Activated CD8-positive, alpha-beta memory T cell treated with anti-CD3 and anti-CD28 coated beads for 36 hours (primary cell): Measurements from ENCODE around the gene WT1. TPM values are rescaled to one million over a fixed set of nuclear protein-coding genes. Genes with fewer than 3 reads are reported as not detected.

Source experiments
- CTCF ChIA-PET: fragments of 350-600 bp; sonication (Branson Sonifier 250); formaldehyde crosslinking; loops from one replicate; lab custom pipeline; 2021; ENCODE audit warnings: antibody characterized with exemption; lab: Charles Lee
- POLR2A ChIA-PET: fragments of 350-600 bp; sonication (Branson Sonifier 250); formaldehyde crosslinking; loops from one replicate; lab custom pipeline; 2021; ENCODE audit warnings: antibody characterized with exemption; lab: Charles Lee
- total RNA-seq, 2 experiments: library from RNA; stranded (reverse); gene quantifications; one replicate each; pipeline ENCODE4 v1.2.3, GENCODE V29; 2021

WT1 gene
- total RNA-seq, 2 experiments from 2014 or later, result not detected

DNA sequence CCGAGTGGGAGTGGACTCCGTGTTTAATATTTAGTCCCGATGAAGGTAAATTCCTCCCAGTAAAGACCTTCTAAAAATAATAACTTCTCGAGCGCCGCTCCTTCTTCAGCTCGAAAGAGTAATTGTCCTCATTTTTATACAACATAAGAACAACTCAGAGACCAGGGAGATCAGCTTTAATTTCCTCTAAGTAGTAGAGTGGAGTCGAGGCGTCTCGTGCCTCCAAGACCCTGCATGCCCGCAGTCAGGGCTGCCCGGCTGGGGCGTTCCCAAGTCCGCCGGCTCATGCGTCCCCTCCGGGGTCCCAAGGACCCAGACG is 7.8 kb downstream of the WT1 start:
- ChIA-PET CTCF (no interaction called here), POLR2A (no interaction called here)

DNA sequence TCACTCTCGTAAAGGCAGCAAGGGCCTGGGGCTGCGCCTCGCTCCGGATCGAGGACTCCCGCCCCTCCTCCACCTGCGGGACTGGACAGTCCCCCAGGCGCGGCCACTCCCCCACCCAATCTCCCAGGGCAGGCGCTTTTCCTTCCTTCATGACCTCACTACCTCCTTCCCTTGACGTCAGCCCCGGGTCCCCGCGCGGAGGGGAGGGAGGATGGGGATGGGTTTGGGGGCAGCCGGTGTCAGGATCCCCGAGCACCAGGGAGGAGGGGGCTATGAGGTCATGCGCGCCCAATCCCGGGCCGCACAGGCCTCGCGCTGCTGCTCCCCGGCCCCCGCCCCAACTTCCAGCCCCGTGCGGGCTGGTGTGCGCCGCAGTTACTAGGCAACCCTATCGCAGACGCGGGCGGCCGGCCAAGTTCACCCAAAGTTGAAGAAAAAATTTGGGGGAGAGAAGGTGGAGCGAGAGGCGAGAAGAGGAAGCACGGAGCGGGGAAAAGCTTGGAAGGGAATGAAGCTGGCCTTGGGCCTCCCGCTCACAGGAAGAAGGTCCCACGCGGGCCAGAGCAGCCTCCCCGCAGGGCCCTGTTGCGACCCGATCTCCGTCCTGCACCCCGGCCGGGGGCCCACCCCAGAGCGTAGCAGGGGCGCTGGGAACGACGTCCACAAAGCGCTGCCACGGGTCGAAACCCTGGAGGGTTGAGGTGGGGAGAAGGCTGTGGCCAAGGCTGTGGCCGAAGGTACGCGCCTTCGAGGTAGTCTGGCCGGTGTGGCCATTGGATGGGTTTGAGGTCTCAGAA is 8.3 kb downstream of the WT1 start:
- CTCF ChIA-PET, result no interaction called here

DNA sequence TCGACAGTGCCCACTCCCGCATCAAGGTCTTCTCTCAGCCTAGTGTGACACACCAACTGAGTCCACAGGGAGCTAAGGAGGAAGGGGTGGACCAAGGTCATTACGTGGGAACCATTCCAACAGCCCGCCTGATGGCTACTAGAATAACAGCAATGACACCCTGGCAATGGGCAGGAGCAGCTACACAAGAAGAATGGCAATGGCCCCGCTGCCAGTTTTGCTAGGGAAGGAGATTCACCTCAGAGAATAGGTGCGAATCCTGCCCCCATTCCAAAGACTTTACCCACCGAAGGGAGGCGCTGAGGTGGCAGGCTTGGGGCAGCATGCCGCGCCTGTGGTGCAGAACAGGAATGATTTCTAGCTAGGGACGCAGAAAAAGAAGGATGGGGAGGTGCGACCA is 9.1 kb downstream of the WT1 start:
- POLR2A ChIA-PET, result no interaction called here
- CTCF ChIA-PET, result no interaction called here

More for the DNA sequence above, 8.3 kb downstream of the WT1 start:
- POLR2A ChIA-PET, result no interaction called here

DNA sequence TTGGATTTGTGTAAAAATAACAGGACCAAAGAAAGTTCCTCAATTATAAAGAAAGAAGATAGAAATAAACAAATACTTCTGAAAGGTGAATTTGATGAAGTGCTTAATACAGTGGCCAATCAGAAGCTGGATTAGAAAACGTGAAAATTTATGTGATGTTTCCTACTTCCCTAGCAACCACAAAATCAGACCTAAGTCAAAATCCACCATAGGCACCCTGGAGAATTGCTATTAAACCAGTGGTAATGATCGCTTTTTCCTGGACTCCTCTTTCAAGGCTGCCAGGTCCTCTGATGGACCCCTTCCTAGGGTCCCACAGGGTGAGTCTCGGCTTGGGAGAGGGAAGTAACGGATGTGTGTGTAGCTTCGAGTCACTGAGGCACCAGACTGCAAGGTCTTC is 9.6 kb downstream of the WT1 start:
- CTCF ChIA-PET, result no interaction called here
- POLR2A ChIA-PET, result no interaction called here

DNA sequence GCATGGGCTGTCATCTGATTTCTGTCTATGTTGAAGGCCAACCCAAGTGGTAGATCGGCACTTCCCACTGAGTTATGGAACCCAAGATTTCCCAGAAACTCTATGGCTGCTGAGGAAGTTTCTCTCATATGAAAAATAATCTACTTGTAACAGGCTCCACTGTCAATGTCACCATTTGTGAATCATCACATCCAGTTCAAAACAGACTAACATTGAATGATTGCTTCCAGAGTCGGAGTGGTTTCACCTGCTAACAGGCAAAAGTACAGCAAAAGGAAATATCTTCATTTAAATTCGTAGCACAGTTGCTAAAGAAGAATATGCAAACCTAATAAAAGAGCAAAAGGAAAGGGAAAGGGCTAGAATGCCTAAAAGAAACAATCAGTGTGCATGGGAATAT is 12.8 kb downstream of the WT1 start:
- ChIA-PET POLR2A (no interaction called here), CTCF (no interaction called here)

DNA sequence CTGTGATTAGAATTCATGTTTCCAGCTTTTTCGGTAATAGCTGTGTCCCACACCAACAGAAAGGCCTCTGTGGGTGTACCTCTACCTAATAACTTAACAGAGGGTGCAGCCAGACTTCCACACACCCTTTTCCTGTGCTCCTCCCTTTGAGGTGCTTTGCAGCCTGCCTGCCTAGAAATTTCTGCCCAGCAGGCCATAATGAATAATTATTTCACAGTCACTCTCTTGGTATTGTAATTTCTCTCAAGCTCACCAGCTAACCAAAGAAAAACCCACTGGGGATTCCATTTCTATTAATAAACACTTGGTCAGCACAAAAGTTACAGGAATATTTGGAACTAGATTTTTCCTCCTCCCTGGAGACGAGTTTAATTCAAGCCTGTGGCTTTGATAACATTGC is 13.3 kb downstream of the WT1 start:
- CTCF ChIA-PET, result no interaction called here
- POLR2A ChIA-PET, result no interaction called here

DNA sequence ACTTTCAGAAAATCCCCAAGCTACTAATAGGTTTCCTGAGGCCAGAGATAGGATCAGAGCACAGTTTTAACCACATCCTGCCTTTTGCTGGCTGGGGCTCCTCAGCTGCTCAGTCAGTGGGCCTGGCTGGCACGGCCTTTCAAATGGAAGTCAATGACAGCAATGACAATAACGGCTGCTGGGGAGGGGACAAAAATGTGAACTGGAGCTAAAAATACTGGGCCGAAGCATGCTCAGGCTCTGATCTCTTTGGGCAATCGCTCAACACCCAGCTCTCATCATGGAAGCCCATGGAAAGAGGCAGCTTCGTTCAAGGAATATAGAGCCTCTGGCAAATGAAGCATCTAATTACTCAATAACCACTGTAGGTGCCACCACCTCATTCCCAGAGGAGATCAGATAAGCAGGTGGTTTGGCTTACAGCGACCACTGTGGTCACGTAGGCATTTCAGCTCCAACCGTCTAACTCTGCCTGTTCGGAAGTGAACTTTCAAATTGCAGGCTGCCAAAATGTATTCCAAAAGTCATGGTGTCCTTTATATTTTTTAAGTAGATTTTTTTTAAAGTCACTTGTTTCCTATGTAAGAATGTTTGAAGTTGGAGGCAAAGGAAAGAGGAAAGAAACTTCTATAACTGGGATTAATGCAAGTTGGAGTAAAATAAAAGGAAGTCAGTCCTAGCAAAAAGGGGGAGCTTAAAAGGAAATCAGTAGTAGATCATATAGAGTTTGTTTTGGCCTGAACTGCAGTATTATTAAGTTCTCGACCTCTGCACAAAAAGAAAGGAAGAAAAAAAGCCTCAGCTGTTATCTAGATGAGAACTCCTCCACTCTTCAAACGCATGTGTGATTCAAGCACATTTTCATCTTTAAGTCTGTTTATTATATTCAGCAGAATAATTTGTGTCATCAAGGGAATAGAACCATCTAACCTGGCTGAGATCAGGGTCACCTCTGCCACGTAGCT is 14.1 kb downstream of the WT1 start:
- CTCF ChIA-PET, result no interaction called here
- POLR2A ChIA-PET, result no interaction called here

DNA sequence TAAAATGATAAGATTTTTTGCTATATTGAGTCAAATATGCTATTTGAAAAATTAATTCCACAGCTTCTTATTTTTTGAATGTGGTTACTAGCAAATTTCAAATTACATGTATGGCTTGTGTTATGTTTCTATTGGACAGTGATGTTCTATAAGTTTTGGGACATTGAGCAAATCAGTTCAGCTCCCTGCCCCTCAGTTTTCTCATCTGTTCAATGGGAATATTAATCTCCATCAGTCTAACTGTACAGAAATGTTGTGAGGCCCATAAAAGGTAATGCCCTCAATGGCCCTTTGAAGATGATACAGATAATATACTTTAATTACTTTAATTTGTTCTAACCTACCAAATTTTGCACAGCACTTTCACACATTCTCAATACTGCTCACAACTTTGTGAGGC is 15.2 kb downstream of the WT1 start:
- ChIA-PET CTCF (no interaction called here), POLR2A (no interaction called here)

DNA sequence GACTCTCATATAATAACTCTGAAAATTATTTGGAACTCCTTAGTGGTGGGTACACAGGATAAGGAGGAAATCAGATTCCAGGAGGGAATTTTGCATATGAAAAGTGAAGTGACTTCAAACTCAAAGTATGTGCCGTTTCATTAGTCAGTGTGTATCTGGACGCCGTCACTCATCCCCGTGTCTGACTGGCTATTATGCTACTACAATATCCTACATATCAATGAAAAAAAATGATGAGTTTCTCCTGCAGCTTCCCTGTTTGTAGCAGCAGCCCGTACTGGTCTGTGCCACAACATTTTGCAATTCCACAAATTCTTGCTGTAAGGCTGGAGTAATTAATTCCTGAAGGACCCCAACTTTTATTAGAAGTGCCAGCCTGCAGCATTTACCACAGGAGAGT is 16.5 kb downstream of the WT1 start:
- CTCF ChIA-PET, result no interaction called here
- POLR2A ChIA-PET, result no interaction called here

DNA sequence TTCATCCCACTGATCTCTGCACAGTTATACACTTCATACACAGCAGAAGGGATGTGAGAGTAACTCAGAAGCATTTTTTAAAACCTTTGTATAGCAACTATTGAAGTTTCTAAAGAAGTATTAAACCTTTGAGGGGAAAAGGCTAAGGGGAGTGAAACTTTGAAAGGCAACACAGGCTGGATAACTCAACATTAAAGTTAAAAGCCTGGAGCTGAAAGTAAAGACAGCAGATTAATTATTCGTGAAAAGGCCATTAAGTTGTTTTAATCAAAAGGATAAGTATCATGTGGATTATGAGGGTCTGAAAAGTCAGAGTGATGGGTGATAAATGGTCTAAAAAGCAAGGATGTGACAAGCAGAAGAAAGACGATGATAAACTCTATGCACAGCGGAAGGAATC is 17.5 kb downstream of the WT1 start:
- CTCF ChIA-PET, result interaction anchor here (0.6 kb wide), 1 partner anchor 189 kb away, joined by 4 read pairs; no protein-coding TSS in a partner anchor
- POLR2A ChIA-PET, result no interaction called here

DNA sequence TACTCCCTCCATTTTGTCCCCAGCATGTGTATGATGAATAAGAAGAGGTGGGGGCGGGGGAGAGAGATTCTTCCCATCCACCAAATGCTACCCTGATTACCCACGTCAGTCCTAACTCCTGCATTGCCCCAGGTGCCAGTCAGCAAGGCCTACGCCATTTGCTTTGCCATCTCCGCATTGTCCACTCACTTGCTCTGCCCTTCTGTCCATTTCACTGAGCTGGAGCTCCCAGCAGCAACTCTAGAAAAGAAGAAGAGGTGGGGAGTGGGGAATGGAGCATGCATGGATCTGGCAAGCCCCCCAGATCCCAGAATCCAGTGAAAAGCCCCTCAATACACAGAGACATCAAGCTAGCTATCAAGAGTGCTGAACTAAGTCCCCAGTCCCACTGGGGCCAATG is 19.0 kb downstream of the WT1 start:
- ChIA-PET CTCF (no interaction called here), POLR2A (no interaction called here)

DNA sequence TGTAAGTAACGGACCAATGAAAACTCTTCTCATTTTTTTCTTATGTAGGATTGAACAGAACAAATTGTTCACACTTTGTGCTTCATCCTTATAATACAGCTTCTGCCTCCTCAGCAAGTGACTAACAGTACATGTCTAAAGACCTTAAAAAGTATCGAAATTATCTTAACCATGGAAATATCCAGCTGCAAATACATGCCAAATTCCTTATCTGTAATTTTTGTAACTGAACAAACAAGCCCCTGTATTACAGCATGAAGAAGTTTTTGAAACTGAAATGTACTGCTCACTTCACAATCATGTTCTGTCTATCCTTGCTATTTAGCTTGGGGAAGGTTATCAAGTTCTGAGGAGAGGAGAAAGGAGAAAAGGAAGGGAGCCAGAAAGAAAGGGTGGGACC is 20.4 kb downstream of the WT1 start:
- CTCF ChIA-PET, result no interaction called here
- POLR2A ChIA-PET, result no interaction called here

DNA sequence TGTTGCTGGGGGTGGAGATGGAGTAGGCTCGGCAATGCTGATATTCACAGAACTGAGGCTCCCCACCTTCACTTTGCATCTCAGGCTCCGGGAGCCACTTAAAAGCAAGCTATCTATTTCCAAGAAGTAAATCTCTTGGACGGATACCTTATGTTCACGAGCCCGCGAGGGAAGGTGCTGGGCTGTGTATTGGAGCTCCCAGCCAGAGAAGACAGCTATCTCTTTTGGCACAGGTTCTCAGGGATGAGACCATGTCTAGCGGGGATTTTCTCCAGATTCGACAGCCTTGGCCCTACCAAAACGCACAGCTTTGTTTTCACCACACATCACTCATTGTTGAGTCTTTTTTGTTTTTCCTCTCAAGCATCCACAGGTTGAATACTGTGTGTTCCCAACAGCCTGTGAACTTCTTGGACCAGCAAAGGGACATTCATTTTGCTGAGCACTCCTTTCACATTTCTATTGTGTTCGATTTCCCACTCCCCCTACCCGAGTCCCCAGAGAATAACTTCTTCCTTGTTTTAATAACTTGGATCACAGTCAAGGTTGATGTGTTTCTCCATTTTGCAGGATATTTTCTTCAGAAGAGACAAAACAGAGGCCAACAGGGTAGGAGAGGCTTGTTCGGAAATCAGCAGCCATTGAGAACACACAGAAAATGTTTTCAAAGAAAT is 23.3 kb downstream of the WT1 start:
- ChIA-PET POLR2A (no interaction called here), CTCF (no interaction called here)

DNA sequence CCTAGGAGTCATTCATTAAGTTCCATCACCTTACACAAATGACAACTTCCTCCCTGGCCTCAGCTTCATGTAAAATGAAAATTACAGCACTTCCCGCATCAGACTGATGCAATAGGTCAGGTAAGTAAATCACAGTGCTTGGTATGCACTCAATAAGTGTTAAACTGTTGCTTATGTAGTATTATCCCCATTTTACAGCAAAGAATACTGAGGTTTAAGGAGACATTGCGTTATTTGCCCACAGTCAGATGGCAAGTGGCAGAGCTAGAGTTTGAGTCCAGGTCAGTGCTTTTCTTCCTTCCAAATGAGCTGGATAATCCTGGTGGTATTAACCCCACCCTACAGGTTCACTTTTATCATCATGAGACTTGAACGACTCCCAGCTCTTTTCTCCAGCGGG is 29.7 kb downstream of the WT1 start:
- CTCF ChIA-PET, result no interaction called here
- POLR2A ChIA-PET, result no interaction called here

DNA sequence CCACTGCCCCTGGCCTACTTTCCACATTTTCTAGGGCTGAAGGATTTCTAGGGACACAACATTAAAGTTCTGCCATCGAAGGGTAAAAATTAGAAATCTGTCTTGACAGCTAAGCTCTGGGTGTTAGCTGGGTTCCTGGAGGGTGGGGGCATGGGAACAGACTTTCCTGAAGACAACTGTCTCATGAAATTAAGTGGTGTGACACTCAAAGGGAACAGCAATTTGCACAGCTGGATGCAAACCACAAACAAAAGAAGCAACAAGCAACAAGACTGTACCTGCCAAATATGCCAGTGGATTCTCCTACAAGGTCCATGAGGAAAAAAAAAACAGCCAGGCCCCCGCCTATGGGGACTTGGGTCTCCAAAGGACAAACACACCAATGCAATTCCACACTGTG is 32.5 kb downstream of the WT1 start:
- POLR2A ChIA-PET, result no interaction called here

DNA sequence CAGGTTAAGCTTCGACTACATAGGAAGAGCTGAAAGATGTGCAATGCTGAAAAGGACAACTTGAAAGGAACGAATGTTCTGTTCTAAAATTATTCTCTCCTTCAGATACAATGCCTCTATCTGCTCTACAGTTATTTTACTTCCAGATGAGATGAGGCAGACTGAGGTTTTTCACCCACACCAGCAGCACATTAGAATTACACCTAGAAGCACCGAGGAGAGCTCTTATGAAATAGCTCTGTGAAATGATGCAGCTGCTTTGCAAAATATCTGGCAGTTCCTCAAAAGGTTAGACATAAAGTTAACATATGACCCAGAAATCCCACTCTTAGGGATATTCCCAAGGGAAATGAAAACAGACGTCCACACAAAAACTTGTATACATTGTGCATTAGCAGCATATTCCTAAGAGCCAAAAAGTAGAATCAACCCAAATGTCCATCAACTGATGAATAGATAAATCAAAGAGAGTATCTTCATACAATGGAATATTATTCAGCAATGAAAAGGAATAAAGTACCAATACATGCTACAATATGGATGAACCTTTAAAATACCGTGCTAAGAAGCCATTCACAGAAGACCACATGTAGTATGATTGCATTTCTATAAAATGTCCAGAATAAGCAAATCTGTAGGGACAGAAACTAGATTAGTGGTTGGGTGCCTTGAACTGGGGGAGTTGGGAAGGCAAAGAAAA is 34.5 kb downstream of the WT1 start:
- ChIA-PET POLR2A (no interaction called here), CTCF (no interaction called here)

More for the DNA sequence above, 32.5 kb downstream of the WT1 start:
- CTCF ChIA-PET, result no interaction called here

DNA sequence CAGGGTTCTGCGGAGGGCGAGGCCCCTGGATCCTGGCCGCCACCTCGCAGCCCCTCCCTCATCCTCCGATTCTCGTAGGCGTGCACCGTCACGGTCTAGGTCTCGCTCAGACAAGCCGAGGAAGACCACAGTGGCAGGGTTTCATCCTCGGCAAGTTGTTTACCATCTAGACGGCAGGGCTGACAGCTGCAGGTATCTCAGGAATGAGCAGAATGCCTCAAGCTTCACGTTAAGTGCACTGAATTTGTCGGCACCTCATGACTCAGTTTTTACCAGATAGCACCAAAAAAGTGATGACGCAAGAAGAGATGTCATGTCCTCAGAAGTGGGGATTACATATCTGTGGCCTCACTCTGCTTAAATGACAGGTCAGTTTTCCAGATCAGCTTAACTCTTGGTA is 35.1 kb downstream of the WT1 start:
- POLR2A ChIA-PET, result no interaction called here
- CTCF ChIA-PET, result no interaction called here

DNA sequence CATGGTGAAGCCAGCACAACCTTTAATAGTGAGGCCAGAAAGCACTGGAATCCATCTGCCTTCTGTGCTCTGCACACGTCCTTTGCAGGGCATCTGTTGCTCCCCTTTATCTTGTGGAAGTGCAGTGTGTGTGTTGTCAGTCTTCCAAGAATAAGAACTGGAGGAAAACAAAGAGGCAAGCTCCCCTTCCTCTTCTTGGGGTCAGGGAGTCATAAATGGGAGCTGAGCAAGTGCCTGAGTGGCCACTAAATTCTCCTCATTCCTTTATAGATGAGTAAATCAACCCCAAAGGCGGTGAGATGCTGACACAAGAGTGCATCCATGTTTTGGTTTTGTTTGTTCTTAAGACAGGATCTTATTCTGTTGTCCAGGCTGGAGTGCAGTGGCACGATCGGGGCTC is 38.3 kb downstream of the WT1 start:
- ChIA-PET POLR2A (interaction anchor here (0.6 kb wide), 1 partner anchor 125 kb away, joined by 4 read pairs; no protein-coding TSS in a partner anchor), CTCF (no interaction called here)

DNA sequence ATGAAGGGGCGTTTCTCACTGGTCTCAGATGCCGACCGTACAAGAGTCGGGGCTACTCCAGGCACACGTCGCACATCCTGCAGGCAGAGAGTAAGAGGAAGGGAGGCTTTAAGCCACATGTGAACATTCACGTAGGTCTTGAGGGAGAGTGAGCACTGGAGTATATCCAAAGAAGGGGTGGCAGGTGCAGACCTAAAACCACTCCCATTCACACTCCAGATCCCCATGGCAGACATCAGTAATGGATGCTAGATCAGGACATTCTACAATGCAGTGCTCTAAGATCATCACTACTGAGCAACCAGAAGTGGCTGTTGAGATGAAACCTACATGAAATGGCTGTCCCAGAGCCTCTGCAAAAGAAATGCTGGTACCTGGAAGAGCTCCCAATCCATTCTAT is 39.0 kb downstream of the WT1 start:
- CTCF ChIA-PET, result no interaction called here
- POLR2A ChIA-PET, result no interaction called here

DNA sequence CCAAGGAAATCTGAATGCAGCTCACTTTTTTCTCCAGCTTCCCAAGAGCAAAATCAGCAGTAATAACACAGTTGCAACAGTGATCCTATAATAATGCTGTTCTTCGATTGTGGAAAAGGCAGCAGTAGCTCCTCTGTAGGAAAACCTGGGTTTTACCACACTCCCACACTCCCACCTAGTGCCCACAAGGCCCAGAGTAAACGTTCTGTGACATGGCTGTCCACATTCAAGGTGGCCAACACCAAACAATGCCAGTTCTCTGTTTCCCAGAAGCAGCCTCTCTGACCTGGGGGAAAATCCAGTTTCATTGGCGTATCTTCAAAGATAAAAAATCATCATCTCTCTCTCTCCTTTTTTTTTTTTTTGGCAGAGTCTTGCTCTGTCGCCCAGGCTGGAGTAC is 40.2 kb downstream of the WT1 start:
- ChIA-PET CTCF (no interaction called here), POLR2A (no interaction called here)
